Neural cell (in vitro differentiated cells): ENCODE data around the gene DOK4. TPM values are rescaled to one million over a fixed set of nuclear protein-coding genes. Genes with fewer than 3 reads are reported as not detected.

Experiments
- H2AFZ ChIP-seq: fragments of 200-600, 300-800 bp; sonication (generic), shearing (Covaris generic); 2 replicates; pipeline ENCODE4 v1.6.0; 2014; ENCODE audit warnings: low read depth, mild to moderate bottlenecking, antibody characterized with exemption, low read length, moderate library complexity
- H3F3A ChIP-seq: fragments of 200-600 bp; shearing (Covaris generic); 2 replicates; pipeline ENCODE4 v1.6.1; 2016; ENCODE audit warnings: mild to moderate bottlenecking, moderate library complexity, mixed read lengths, antibody characterized with exemption, low read length; ENCODE audit not compliant: insufficient read depth, poor library complexity, severe bottlenecking
- H3K27ac ChIP-seq: fragments of 200-600, 300-800 bp; sonication (generic), shearing (Covaris generic); 2 replicates; pipeline ENCODE4 v1.5.1; 2014; ENCODE audit warnings: mild to moderate bottlenecking, low read length, moderate library complexity
- H3K27me3 ChIP-seq: fragments of 300-800, 200-600 bp; sonication (generic), shearing (Covaris generic); 2 replicates; pipeline ENCODE4 v1.6.0; 2014; ENCODE audit warnings: mild to moderate bottlenecking, low read depth, low read length, moderate library complexity; ENCODE audit not compliant: insufficient read depth
- H3K36me3 ChIP-seq: fragments of 300-800, 200-600 bp; sonication (generic), shearing (Covaris generic); 2 replicates; pipeline ENCODE4 v1.5.1; 2014; ENCODE audit warnings: mild to moderate bottlenecking, antibody characterized with exemption, low read length, moderate library complexity; ENCODE audit not compliant: insufficient read depth
- H3K4me2 ChIP-seq: fragments of 300-800, 200-600 bp; sonication (generic), shearing (Covaris generic); 2 replicates; pipeline ENCODE4 v1.6.0; 2014; ENCODE audit warnings: mild to moderate bottlenecking, low read length
- H3K4me3 ChIP-seq: fragments of 300-800, 200-600 bp; sonication (generic), shearing (Covaris generic); 2 replicates; pipeline ENCODE4 v1.5.1; 2014; ENCODE audit warnings: mild to moderate bottlenecking, low read length, moderate library complexity
- H3K79me2 ChIP-seq: fragments of 200-600 bp; shearing (Covaris generic); replicated peaks from 2 replicates; pipeline ENCODE4 v1.6.0; 2014; ENCODE audit warnings: mild to moderate bottlenecking, low read length, moderate library complexity; ENCODE audit not compliant: insufficient read depth
- H3K9ac ChIP-seq: fragments of 300-800, 200-600 bp; sonication (generic), shearing (Covaris generic); 2 replicates; pipeline ENCODE4 v1.6.1; 2016; ENCODE audit warnings: mild to moderate bottlenecking, low read length, mixed read lengths
- H3K9me2 ChIP-seq: fragments of 200-600 bp; shearing (Covaris generic); 2 replicates; pipeline ENCODE4 v1.6.1; 2016; ENCODE audit warnings: mild to moderate bottlenecking, low read length, mixed read lengths; ENCODE audit not compliant: insufficient read depth
- H3K9me3 ChIP-seq: fragments of 200-600, 300-800 bp; sonication (generic), shearing (Covaris generic); 2 replicates; pipeline ENCODE4 v1.6.1; 2016; ENCODE audit warnings: mild to moderate bottlenecking, mixed run types, low read length, moderate library complexity, mixed read lengths
- H4K20me1 ChIP-seq: fragments of 200-600 bp; shearing (Covaris generic); 2 replicates; pipeline ENCODE4 v1.6.1; 2016; ENCODE audit warnings: mild to moderate bottlenecking, mixed run types; ENCODE audit not compliant: insufficient read depth
- EP300 ChIP-seq: fragments of 450-650 bp; conservative IDR thresholded peaks from 2 replicates; pipeline ENCODE4 v1.6.1; 2014; ENCODE audit warnings: antibody characterized with exemption, mild to moderate bottlenecking, moderate library complexity; ENCODE audit not compliant: poor library complexity, severe bottlenecking
- EZH2 ChIP-seq: fragments of 200-600, 300-800 bp; shearing (Covaris generic), sonication (generic); IDR thresholded peaks from 2 replicates; pipeline ENCODE4 v1.6.1; 2014; ENCODE audit warnings: antibody characterized with exemption, low read length, borderline replicate concordance, mild to moderate bottlenecking; ENCODE audit not compliant: insufficient read depth, poor library complexity, severe bottlenecking
- MXI1 ChIP-seq: fragments of 450-650 bp; conservative IDR thresholded peaks from 2 replicates; pipeline ENCODE4 v1.6.1; 2014; ENCODE audit warnings: antibody characterized with exemption, mild to moderate bottlenecking; ENCODE audit not compliant: poor library complexity, severe bottlenecking
- POLR2AphosphoS5 ChIP-seq: IDR thresholded peaks from 2 replicates; pipeline ENCODE4 v1.6.1; 2012
- RAD21 ChIP-seq: fragments of 450-650 bp; conservative IDR thresholded peaks from 2 replicates; pipeline ENCODE4 v1.6.1; 2014; ENCODE audit warnings: antibody characterized with exemption, mild to moderate bottlenecking, moderate library complexity
- SMC3 ChIP-seq: fragments of 450-650 bp; conservative IDR thresholded peaks from 2 replicates; pipeline ENCODE4 v1.6.1; 2014; ENCODE audit warnings: antibody characterized with exemption, mild to moderate bottlenecking, moderate library complexity; ENCODE audit not compliant: poor library complexity
- TAF1 ChIP-seq: IDR thresholded peaks from 2 replicates; pipeline ENCODE4 v1.6.1; 2012; ENCODE audit warnings: low read depth
- polyA plus RNA-seq: library from polyadenylated mRNA; depleted of rRNA; stranded (reverse); fragments of >200 nt; gene quantifications from 2 replicates; pipeline ENCODE4 v1.2.3, GENCODE V29; 2014
- TF ChIP-seq, protein P1 (sequence below): IDR thresholded peaks from 2 replicates; pipeline ENCODE4 v1.6.1; 2012; ENCODE audit warnings: borderline replicate concordance
- TF ChIP-seq, protein P2 (sequence below): fragments of 450-650 bp; IDR thresholded peaks from 2 replicates; pipeline ENCODE4 v1.5.1; 2014; ENCODE audit warnings: antibody characterized with exemption, mild to moderate bottlenecking, moderate library complexity; ENCODE audit not compliant: poor library complexity, severe bottlenecking

The DOK4 gene
- polyA plus RNA-seq, 1 donor from 2014 or later: 214 TPM

DNA sequence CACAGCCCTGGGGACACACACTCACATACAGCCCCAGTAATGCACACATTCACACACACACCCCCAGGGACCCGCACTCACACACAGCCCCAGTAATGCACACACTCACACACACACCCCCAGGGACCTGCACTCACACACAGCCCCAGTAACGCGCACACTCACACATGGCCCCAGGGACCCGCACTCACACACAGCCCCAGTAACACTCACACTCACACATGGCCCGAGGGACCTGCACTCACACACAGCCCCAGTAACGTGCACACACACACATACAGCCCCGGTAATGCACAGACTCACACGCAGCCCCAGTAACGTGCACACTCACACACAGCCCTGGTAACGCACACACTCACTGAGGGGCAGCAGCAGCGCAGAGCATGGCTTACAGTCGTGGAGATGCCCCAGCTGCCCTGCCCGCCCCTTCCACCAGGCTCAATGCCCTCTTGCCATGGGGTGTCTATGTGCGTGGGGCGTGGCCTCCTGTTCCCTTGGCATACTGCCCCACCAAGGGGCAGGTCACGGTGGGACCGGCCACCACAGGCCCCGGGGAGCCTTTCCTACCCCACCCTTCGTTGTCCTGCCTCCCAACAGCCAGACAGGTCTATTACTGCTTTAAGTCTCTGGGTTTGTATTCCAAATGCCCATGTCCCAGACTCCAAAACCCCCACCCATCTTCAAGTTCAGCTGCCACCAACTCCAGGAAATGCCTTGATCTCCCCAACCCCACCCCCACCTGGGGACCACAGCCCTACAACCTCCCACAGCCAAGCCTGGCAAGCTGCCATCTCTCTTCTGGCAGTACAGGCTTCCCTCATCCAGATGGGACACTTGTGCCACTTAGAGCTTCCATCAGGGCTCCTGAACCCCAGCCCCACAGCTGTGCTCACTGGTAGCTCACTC lies 47.4 kb upstream of the DOK4 start:
- Histone ChIP-seq H3K27me3 (peaks cover 21% of the 10 kb centered on the region), H3K36me3 (no peaks in the 10 kb centered on the region), H2AFZ (no peak overlapping the region), H3F3A (peaks cover 5% of the 10 kb centered on the region), H4K20me1 (no peaks in the 10 kb centered on the region), H3K9ac (no peak overlapping the region), H3K9me3 (no peaks in the 10 kb centered on the region), H3K4me3 (no peak overlapping the region), H3K27ac (no peak overlapping the region), H3K9me2 (no peaks in the 10 kb centered on the region), H3K79me2 (no peaks in the 10 kb centered on the region), H3K4me2 (no peak overlapping the region)
- TF ChIP-seq POLR2AphosphoS5 (no peak), EZH2 (no peak), SMC3 (no peak), RAD21 (no peak), MXI1 (no peak), TAF1 (no peak), EP300 (no peak)
- TF ChIP-seq, protein P1, sequence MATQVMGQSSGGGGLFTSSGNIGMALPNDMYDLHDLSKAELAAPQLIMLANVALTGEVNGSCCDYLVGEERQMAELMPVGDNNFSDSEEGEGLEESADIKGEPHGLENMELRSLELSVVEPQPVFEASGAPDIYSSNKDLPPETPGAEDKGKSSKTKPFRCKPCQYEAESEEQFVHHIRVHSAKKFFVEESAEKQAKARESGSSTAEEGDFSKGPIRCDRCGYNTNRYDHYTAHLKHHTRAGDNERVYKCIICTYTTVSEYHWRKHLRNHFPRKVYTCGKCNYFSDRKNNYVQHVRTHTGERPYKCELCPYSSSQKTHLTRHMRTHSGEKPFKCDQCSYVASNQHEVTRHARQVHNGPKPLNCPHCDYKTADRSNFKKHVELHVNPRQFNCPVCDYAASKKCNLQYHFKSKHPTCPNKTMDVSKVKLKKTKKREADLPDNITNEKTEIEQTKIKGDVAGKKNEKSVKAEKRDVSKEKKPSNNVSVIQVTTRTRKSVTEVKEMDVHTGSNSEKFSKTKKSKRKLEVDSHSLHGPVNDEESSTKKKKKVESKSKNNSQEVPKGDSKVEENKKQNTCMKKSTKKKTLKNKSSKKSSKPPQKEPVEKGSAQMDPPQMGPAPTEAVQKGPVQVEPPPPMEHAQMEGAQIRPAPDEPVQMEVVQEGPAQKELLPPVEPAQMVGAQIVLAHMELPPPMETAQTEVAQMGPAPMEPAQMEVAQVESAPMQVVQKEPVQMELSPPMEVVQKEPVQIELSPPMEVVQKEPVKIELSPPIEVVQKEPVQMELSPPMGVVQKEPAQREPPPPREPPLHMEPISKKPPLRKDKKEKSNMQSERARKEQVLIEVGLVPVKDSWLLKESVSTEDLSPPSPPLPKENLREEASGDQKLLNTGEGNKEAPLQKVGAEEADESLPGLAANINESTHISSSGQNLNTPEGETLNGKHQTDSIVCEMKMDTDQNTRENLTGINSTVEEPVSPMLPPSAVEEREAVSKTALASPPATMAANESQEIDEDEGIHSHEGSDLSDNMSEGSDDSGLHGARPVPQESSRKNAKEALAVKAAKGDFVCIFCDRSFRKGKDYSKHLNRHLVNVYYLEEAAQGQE: no peak
- TF ChIP-seq, protein P2, sequence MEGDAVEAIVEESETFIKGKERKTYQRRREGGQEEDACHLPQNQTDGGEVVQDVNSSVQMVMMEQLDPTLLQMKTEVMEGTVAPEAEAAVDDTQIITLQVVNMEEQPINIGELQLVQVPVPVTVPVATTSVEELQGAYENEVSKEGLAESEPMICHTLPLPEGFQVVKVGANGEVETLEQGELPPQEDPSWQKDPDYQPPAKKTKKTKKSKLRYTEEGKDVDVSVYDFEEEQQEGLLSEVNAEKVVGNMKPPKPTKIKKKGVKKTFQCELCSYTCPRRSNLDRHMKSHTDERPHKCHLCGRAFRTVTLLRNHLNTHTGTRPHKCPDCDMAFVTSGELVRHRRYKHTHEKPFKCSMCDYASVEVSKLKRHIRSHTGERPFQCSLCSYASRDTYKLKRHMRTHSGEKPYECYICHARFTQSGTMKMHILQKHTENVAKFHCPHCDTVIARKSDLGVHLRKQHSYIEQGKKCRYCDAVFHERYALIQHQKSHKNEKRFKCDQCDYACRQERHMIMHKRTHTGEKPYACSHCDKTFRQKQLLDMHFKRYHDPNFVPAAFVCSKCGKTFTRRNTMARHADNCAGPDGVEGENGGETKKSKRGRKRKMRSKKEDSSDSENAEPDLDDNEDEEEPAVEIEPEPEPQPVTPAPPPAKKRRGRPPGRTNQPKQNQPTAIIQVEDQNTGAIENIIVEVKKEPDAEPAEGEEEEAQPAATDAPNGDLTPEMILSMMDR: no peak

DNA sequence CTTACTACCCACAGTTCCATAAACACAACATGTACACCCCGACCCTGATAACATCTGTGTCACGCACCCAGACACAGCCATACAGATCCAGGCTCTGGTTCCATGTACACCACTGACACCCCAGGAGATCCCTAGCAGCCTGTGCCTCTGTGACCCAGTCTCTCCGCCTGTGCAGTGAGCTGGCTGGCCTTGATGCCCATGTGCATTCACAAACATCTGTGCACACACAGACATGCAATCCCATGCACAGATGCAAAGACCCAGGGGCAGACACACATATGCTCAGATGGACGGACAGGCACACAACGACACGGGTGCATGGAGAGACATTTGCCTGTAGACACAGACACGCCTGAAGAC lies 46.0 kb upstream of the DOK4 start:
- no peaks in the 10 kb centered on the region for H3K79me2 ChIP-seq
- H2AFZ ChIP-seq: no peak overlapping the region
- H3F3A ChIP-seq: peaks cover under 1% of the 10 kb centered on the region
- H3K27ac ChIP-seq: no peak overlapping the region
- no peak overlapping the region for H3K9ac ChIP-seq
- peaks cover 22% of the 10 kb centered on the region for H3K27me3 ChIP-seq
- no peaks in the 10 kb centered on the region for H3K9me3 ChIP-seq
- TF ChIP-seq SMC3 (no peak), EZH2 (no peak), POLR2AphosphoS5 (no peak), TAF1 (no peak), MXI1 (no peak), RAD21 (no peak), EP300 (no peak)
- TF ChIP-seq, protein P1: no peak
- TF ChIP-seq, protein P2: no peak
- H4K20me1 ChIP-seq: no peaks in the 10 kb centered on the region
- H3K36me3 ChIP-seq: no peaks in the 10 kb centered on the region
- no peaks in the 10 kb centered on the region for H3K9me2 ChIP-seq
- no peak overlapping the region for H3K4me3 ChIP-seq
- no peak overlapping the region for H3K4me2 ChIP-seq
